Measurements from ENCODE around the gene ZC3H12C. TPM values are rescaled to one million over a fixed set of nuclear protein-coding genes. Genes with fewer than 3 reads are reported as not detected.

ZC3H12C gene
- total and polyA plus RNA-seq, 2 of the 13 experiments (the other 11 are each of a cell fraction or from before 2014, with no cell fraction given), result 2.4 to 5.7 TPM

GRCh38 chr11:110133160-110133559 lies 40.0 kb downstream of the ZC3H12C start (continued):
- TF ChIP-seq AFF4 (CRISPR knock-in tag; IDR thresholded peaks at IDR 0.05) (no peak), NFRKB (IDR thresholded peaks at IDR 0.05) (no peak), ETS1 (CRISPR knock-in tag; IDR thresholded peaks at IDR 0.05) (no peak)

GRCh38 chr11:110134110-110134509 lies 40.9 kb downstream of the ZC3H12C start:
- ChIA-PET POLR2A (no interaction called here), CTCF (ENCODE audit: low intra/inter-chr PET ratio, low total read pairs) (no interaction called here)
- no TSS peak for BruUV-seq (replicated peaks)
- Histone ChIP-seq H3K79me2 (ENCODE audit: insufficient read depth, low read length) (no peaks in the 10 kb centered on the region), H3K4me3 (replicated peaks in 1 of 3; ENCODE audit: insufficient read depth in 1 of 3, low read depth in 2 of 3, low read length in 3 of 3) (no peak overlapping the region), H3K27ac (ENCODE audit: extremely low read length, insufficient read depth, low read length) (no peak overlapping the region), H3K9me3 (ENCODE audit: low read length) (no peaks in the 10 kb centered on the region), H3K4me1 (ENCODE audit: insufficient read depth, low read length) (no peaks in the 10 kb centered on the region), H4K20me1 (ENCODE audit: insufficient read depth, low read length) (no peaks in the 10 kb centered on the region), H3K4me2 (ENCODE audit: low read depth, low read length) (no peak overlapping the region), H3K27me3 (ENCODE audit: control insufficient read depth in 1 of 2, insufficient read depth in 2 of 2, low read length in 2 of 2) (no peaks in the 10 kb centered on the region), H3K9ac (ENCODE audit: insufficient read depth, low read depth, low read length) (no peak overlapping the region), H3K36me3 (replicated peaks in 1 of 2; ENCODE audit: control insufficient read depth in 1 of 2, insufficient read depth in 2 of 2, low read length in 2 of 2) (no peaks in the 10 kb centered on the region), H2AFZ (ENCODE audit: low read length) (no peak overlapping the region)
- no peak for TF ChIP-seq ZNF713 (CRISPR knock-in tag; IDR thresholded peaks at IDR 0.05)
- no peak for TF ChIP-seq TAF1 (CRISPR knock-in tag; IDR thresholded peaks at IDR 0.05)
- no peak for TF ChIP-seq KLF13 (CRISPR knock-in tag; IDR thresholded peaks at IDR 0.05)
- TF ChIP-seq ZNF251 (CRISPR knock-in tag; IDR thresholded peaks at IDR 0.05), result no peak
- TF ChIP-seq ZNF331 (CRISPR knock-in tag; IDR thresholded peaks at IDR 0.05), result no peak
- TF ChIP-seq RFXAP (CRISPR knock-in tag; IDR thresholded peaks at IDR 0.05; ENCODE audit: borderline replicate concordance), result no peak
- TF ChIP-seq SNAPC5 (CRISPR knock-in tag; IDR thresholded peaks at IDR 0.05; ENCODE audit: borderline replicate concordance), result no peak
- TF ChIP-seq SKIL (CRISPR knock-in tag; IDR thresholded peaks at IDR 0.05; ENCODE audit: borderline replicate concordance), result no peak
- TF ChIP-seq TEAD2 (CRISPR knock-in tag; IDR thresholded peaks at IDR 0.05), result no peak
- TF ChIP-seq MAFF (IDR thresholded peaks at IDR 0.05; ENCODE audit: low read depth, low read length), result no peak
- no peak for TF ChIP-seq ZNF282 (IDR thresholded peaks at IDR 0.05; ENCODE audit: partially characterized antibody)
- no peak for TF ChIP-seq FLYWCH1 (CRISPR knock-in tag; IDR thresholded peaks at IDR 0.05)
- TF ChIP-seq TMF1 (CRISPR knock-in tag; IDR thresholded peaks at IDR 0.05; ENCODE audit: low read depth), result no peak
- TF ChIP-seq ZNF552 (CRISPR knock-in tag; IDR thresholded peaks at IDR 0.05; ENCODE audit: borderline replicate concordance), result no peak
- DNase-seq (ENCODE audit: low spot score), result no peak
- in situ Hi-C loops (cut with HindIII; ENCODE audit: extremely low pct_ligation_motif_present, low pct_unique_long_range_greater_than_20kb), result no loop called here
- WGBS (ENCODE audit: low lambda C conversion rate), result 96% methylated on average over 6 of the region's 6 CpGs
- intact Hi-C loops (cut with micrococcal nuclease; ENCODE audit: unreplicated experiment), result no loop called here
- ATAC-seq, result no peak
- no peak for FAIRE-seq
